Thymus (tissue), 11 donors: ENCODE results near the gene COL4A1. TPM values are rescaled to one million over a fixed set of nuclear protein-coding genes. Genes with fewer than 3 reads are reported as not detected.

Experiments
- DNase-seq, 9 donors: peaks; one replicate each; pipeline ENCODE4 v3.0.0-alpha.2; 2013; ENCODE audit warnings: low spot score in 9 of 9, low read depth in 6 of 9, missing footprints in 1 of 9
- H3K27ac ChIP-seq, 2 donors: one replicate each; pipeline ENCODE4 v1.5.1; 2013; ENCODE audit warnings: control low read depth in 1 of 2, low read depth in 1 of 2, low read length in 1 of 2, mild to moderate bottlenecking in 1 of 2, moderate library complexity in 1 of 2
- H3K27me3 ChIP-seq, 2 donors: one replicate each; pipeline ENCODE4 v1.5.1; 2013; ENCODE audit warnings: low read length in 1 of 2; ENCODE audit not compliant: control insufficient read depth in 2 of 2, insufficient read depth in 1 of 2
- H3K36me3 ChIP-seq, 2 donors: one replicate each; pipeline ENCODE4 v1.5.1; 2013; ENCODE audit warnings: low read length in 1 of 2, mild to moderate bottlenecking in 1 of 2, moderate library complexity in 1 of 2; ENCODE audit not compliant: control insufficient read depth in 2 of 2, insufficient read depth in 2 of 2
- H3K4me1 ChIP-seq, 2 donors: one replicate each; pipeline ENCODE4 v1.5.1; 2013; ENCODE audit warnings: low read length in 2 of 2; ENCODE audit not compliant: control insufficient read depth in 2 of 2, insufficient read depth in 2 of 2
- H3K4me3 ChIP-seq, 2 donors: one replicate each; pipeline ENCODE4 v1.5.1; 2013; ENCODE audit warnings: low read length in 2 of 2, control low read depth in 1 of 2, mild to moderate bottlenecking in 1 of 2
- H3K9me3 ChIP-seq, 2 donors: one replicate each; pipeline ENCODE4 v1.5.1; 2013; ENCODE audit warnings: low read length in 1 of 2, mild to moderate bottlenecking in 1 of 2; ENCODE audit not compliant: control insufficient read depth in 2 of 2, insufficient read depth in 1 of 2
- WGBS: extraction: QIAGEN DNeasy Blood & Tissue Kit; methylation state at CpG from one replicate; pipeline ENCODE4 v1.1.7; 2013; 5-methylcytosine and 5-hydroxymethylcytosine counted together
- polyA plus RNA-seq: library from polyadenylated mRNA; stranded (reverse); fragments of 200-250 nt; gene quantifications from one replicate; pipeline ENCODE4 v1.2.3, GENCODE V29; 2013
- total RNA-seq: library from RNA; stranded (reverse); fragments of 120-200 nt; gene quantifications from one replicate; pipeline ENCODE4 v1.2.4, GENCODE V29; 2013
- donor health status: healthy.

The COL4A1 gene
- total and polyA plus RNA-seq, 2 donors, result 63.0 to 95.2 TPM

- no peak overlapping the region for H3K27ac ChIP-seq
- DNase-seq, result no peak
- WGBS, result 77% methylated on average over 7 of the region's 7 CpGs
- H3K9me3 ChIP-seq, result peaks cover 0 to 1% of the 10 kb centered on the region in 2 donors
- H3K36me3 ChIP-seq, result no peaks in the 10 kb centered on the region
- H3K4me3 ChIP-seq, result no peak overlapping the region
- H3K4me1 ChIP-seq, result no peaks in the 10 kb centered on the region
- H3K27me3 ChIP-seq, result peaks cover 0 to 2% of the 10 kb centered on the region in 2 donors
Observed at GRCh38 chr13:110154410-110154933, 152.5 kb downstream of the COL4A1 start.

DNA sequence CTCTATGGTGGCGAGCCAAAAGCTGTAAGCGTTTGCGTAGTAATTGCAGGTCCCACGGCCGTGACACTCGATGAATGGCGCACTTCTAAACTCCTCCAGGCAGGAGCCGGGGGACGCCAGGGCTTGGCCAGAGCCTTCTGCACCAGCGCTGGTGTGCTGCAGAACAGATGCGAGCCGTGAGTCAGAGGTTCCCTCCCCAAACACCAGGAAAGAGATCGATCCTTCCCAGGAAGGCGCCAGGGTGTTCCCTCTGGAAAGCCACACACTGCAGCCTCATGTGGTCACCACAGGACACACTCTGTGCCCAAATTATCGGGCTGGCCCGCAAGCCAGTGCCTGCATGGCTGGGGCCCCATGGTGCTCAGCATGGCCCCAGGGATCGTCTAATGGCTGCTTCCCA, 154.6 kb downstream of the COL4A1 start:
- WGBS, result 97% methylated on average over 17 of the region's 17 CpGs
- Histone ChIP-seq H3K27me3 (peaks cover 0 to 2% of the 10 kb centered on the region in 2 donors), H3K4me3 (no peak overlapping the region), H3K36me3 (no peaks in the 10 kb centered on the region), H3K27ac (no peak overlapping the region), H3K9me3 (no peaks in the 10 kb centered on the region), H3K4me1 (no peaks in the 10 kb centered on the region)
- DNase-seq, result no peak

DNA sequence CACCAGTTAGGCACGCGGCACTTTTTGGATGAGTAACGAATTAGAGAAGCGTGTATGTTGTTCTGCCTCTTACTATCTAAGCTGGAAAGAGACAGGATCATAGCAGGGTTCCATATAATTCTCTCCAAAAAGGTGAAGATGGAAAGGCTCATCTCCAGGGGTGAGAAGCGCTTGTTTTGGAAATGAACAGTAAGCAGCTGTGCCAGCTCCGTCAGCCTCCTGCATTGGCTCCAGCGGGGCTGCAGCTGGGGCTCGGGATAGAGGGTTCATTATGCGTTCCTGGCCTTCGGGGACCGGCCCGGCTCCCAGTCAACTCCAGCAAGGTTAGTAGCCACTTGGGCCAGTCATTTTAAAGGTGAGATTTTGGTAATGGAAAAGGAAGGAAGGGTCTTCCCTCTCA, 155.5 kb downstream of the COL4A1 start:
- 95% methylated on average over 12 of the region's 12 CpGs for WGBS
- DNase-seq, result no peak
- peaks cover 0 to 2% of the 10 kb centered on the region in 2 donors for H3K27me3 ChIP-seq
- no peak overlapping the region for H3K4me3 ChIP-seq
- H3K4me1 ChIP-seq, result no peaks in the 10 kb centered on the region
- no peaks in the 10 kb centered on the region for H3K36me3 ChIP-seq
- no peaks in the 10 kb centered on the region for H3K9me3 ChIP-seq
- H3K27ac ChIP-seq, result no peak overlapping the region

GRCh38 chr13:110150384-110151101, 156.4 kb downstream of the COL4A1 start:
- no peaks in the 10 kb centered on the region for H3K36me3 ChIP-seq
- WGBS, result 95% methylated on average over 15 of the region's 15 CpGs
- no peaks in the 10 kb centered on the region for H3K9me3 ChIP-seq
- DNase-seq, result no peak
- H3K27me3 ChIP-seq, result peaks cover 0 to 2% of the 10 kb centered on the region in 2 donors
- H3K4me3 ChIP-seq, result no peak overlapping the region
- no peaks in the 10 kb centered on the region for H3K4me1 ChIP-seq
- no peak overlapping the region for H3K27ac ChIP-seq

- H3K27ac ChIP-seq, result no peak overlapping the region
- no peaks in the 10 kb centered on the region for H3K9me3 ChIP-seq
- H3K4me3 ChIP-seq, result no peak overlapping the region
- no peaks in the 10 kb centered on the region for H3K4me1 ChIP-seq
- no peak for DNase-seq
- WGBS, result 98% methylated on average over 7 of the region's 7 CpGs
- peaks cover 0 to 2% of the 10 kb centered on the region in 2 donors for H3K27me3 ChIP-seq
- no peaks in the 10 kb centered on the region for H3K36me3 ChIP-seq
Observed at GRCh38 chr13:110149036-110149435, 157.9 kb downstream of the COL4A1 start.

DNA sequence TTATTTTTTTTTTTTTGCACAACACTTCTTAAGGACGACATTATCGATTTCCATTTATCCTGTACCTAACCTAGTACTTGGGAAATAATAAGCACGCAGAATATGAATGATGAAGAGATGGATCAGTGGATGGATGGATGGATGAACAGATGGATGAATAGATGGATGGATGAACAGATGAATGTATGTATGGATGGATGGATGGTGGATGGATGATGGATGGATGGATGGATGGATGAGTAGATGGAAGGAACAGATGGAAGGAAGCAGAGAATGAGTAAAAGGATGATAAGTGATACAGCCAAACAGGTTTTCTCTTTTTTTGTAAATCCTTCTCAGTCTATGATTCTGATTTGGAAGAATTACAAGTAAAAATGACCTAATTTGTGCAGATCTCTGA, 166.9 kb downstream of the COL4A1 start:
- no peaks in the 10 kb centered on the region for H3K36me3 ChIP-seq
- peaks cover 0 to 17% of the 10 kb centered on the region in 2 donors for H3K27me3 ChIP-seq
- H3K4me3 ChIP-seq, result no peak overlapping the region
- WGBS, result 98% methylated on average over 3 of the region's 3 CpGs
- no peaks in the 10 kb centered on the region for H3K9me3 ChIP-seq
- peaks cover 3 to 20% of the 10 kb centered on the region in 2 donors for H3K4me1 ChIP-seq
- no peak overlapping the region for H3K27ac ChIP-seq
- no peak for DNase-seq

GRCh38 chr13:110138700-110139036, 168.3 kb downstream of the COL4A1 start:
- H3K9me3 ChIP-seq, result no peaks in the 10 kb centered on the region
- H3K4me3 ChIP-seq, result peak overlapping the region; percentile 37 to 40
- H3K27me3 ChIP-seq, result peaks cover 0 to 17% of the 10 kb centered on the region in 2 donors
- peak overlapping the region in 1 of 2 donors; percentile 24 for H3K27ac ChIP-seq
- H3K36me3 ChIP-seq, result no peaks in the 10 kb centered on the region
- WGBS, result 46% methylated on average over 8 of the region's 8 CpGs
- DNase-seq, result no peak
- H3K4me1 ChIP-seq, result peaks cover 3 to 20% of the 10 kb centered on the region in 2 donors

DNA sequence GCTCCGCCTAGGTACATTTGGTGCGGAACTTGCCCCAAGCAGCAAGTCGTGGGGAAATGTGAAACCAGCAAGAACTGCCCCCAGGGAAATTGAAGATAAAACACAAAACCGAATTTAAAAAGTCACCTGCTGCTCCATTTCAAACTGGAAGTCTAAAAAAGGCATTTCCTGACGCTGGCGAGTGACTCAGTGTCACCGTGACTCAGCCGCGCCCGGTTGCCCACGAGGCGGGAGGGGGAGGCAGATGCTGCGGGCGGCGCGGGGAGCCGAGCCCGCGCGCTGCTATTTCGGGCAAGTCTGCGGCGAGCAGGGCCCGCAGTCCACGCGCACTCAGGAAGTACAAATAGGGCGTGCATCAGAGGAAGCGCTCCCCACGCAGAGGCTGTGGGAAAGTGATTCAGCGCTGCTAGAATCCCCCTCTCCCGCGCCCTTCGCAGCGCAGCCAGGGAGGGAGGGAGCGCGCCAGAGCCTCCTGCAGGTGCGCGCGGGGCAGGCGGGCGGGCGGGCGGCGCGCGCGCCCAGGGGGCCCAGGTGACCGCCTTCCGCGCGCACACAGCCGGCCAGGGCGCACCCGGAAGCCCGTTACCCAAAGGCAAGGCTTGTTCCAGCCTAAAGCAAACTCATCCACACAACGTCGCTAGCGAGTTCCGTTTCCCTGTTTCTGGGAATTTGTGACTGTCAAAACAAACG, 168.8 kb downstream of the COL4A1 start:
- peaks cover 3 to 20% of the 10 kb centered on the region in 2 donors for H3K4me1 ChIP-seq
- peaks cover 0 to 17% of the 10 kb centered on the region in 2 donors for H3K27me3 ChIP-seq
- no peaks in the 10 kb centered on the region for H3K36me3 ChIP-seq
- peak; percentile 24 to 80 (median 41) for DNase-seq
- no peaks in the 10 kb centered on the region for H3K9me3 ChIP-seq
- under 1% methylated on average over 58 of the region's 60 CpGs for WGBS
- H3K4me3 ChIP-seq, result peak overlapping the region; percentile 40 to 51
- H3K27ac ChIP-seq, result peak overlapping the region; percentile 43 to 48

DNA sequence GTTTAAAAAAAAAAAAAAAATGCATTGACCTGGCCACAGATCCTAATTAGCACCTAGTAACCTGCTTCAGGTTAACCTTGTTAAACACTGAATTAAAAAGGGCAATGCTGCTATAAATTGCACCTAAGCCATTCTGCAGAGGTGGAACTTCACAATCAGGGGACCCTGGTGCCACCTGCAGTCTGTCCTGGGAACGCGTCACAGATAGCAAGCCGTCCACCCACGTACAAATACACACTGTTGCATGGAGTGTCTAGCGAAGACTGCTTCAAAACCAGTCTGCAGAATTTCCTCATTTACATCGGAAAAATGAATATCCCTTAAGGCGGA, 169.3 kb downstream of the COL4A1 start:
- under 1% methylated on average over 7 of the region's 7 CpGs for WGBS
- Histone ChIP-seq H3K4me3 (peak overlapping the region; percentile 40 to 51), H3K27me3 (peaks cover 0 to 17% of the 10 kb centered on the region in 2 donors)

More for the DNA sequence above, 169.3 kb downstream of the COL4A1 start:
- Histone ChIP-seq H3K9me3 (no peaks in the 10 kb centered on the region), H3K27ac (peak overlapping the region; percentile 43 to 48), H3K36me3 (no peaks in the 10 kb centered on the region), H3K4me1 (peaks cover 3 to 20% of the 10 kb centered on the region in 2 donors)
- peak in 4 of 9 donors; percentile 6 to 68 (median 34) for DNase-seq
